Ovary (tissue), 3 donors: Measurements from ENCODE around the gene POMC.

Experiments used
- EP300 ChIP-seq: sonication (generic); formaldehyde crosslinking; IDR thresholded peaks from one replicate; pipeline ENCODE4 v1.6.1; 2017; ENCODE audit warnings: antibody characterized with exemption
- POLR2A ChIP-seq: fragments of 450-650 bp; IDR thresholded peaks from one replicate; pipeline ENCODE4 v1.6.1; 2017; ENCODE audit warnings: antibody characterized with exemption, mild to moderate bottlenecking, moderate library complexity
- TF ChIP-seq, protein P1 (sequence below), 3 donors: fragments of 450-650 bp in 2 of 3; fragments of 200-600 bp in 1 of 3; IDR thresholded peaks; one replicate each; pipeline versions ENCODE4 v1.5.1 to v1.8.0; 2016 to 2022; ENCODE audit warnings: antibody characterized with exemption in 3 of 3, mild to moderate bottlenecking in 1 of 3
- donor health status: DM: no; HTN: no; CAD: no.

GRCh38 chr2:25146896-25147295 lies 21.5 kb downstream of the POMC start:
- TF ChIP-seq EP300 (no peak), POLR2A (no peak)
- TF ChIP-seq, protein P1, sequence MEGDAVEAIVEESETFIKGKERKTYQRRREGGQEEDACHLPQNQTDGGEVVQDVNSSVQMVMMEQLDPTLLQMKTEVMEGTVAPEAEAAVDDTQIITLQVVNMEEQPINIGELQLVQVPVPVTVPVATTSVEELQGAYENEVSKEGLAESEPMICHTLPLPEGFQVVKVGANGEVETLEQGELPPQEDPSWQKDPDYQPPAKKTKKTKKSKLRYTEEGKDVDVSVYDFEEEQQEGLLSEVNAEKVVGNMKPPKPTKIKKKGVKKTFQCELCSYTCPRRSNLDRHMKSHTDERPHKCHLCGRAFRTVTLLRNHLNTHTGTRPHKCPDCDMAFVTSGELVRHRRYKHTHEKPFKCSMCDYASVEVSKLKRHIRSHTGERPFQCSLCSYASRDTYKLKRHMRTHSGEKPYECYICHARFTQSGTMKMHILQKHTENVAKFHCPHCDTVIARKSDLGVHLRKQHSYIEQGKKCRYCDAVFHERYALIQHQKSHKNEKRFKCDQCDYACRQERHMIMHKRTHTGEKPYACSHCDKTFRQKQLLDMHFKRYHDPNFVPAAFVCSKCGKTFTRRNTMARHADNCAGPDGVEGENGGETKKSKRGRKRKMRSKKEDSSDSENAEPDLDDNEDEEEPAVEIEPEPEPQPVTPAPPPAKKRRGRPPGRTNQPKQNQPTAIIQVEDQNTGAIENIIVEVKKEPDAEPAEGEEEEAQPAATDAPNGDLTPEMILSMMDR (IDR thresholded peaks at IDR 0.05) = no peak
